Endodermal cell (in vitro differentiated cells): ENCODE results near the gene C4orf50. TPM values are rescaled to one million over a fixed set of nuclear protein-coding genes. Genes with fewer than 3 reads are reported as not detected.

Experiments
- DNase-seq: peaks from one replicate; pipeline ENCODE4 v3.0.0-alpha.2; 2017
- H3K27ac ChIP-seq: 2 replicates; pipeline ENCODE4 v1.5.1; 2013; ENCODE audit warnings: mild to moderate bottlenecking, low read depth, low read length, moderate library complexity
- H3K27me3 ChIP-seq: 2 replicates; pipeline ENCODE4 v1.6.1; 2013; ENCODE audit warnings: mild to moderate bottlenecking, low read length, moderate library complexity; ENCODE audit not compliant: insufficient read depth, control insufficient read depth, poor library complexity, severe bottlenecking
- H3K36me3 ChIP-seq: 2 replicates; pipeline ENCODE4 v1.7.0; 2013; ENCODE audit warnings: mild to moderate bottlenecking, low read length, moderate library complexity; ENCODE audit not compliant: control insufficient read depth, insufficient read depth
- H3K4me1 ChIP-seq: one replicate; pipeline ENCODE4 v1.7.0; 2013; ENCODE audit warnings: low read length; ENCODE audit not compliant: control insufficient read depth, insufficient read depth
- H3K4me3 ChIP-seq: 2 replicates; pipeline ENCODE4 v1.5.1; 2013; ENCODE audit warnings: mild to moderate bottlenecking, low read length, moderate library complexity
- H3K9ac ChIP-seq: 2 replicates; pipeline ENCODE4 v1.6.1; 2013; ENCODE audit warnings: mild to moderate bottlenecking, low read length, moderate library complexity; ENCODE audit not compliant: poor library complexity, severe bottlenecking; ENCODE audit errors: extremely low read depth
- H3K9me3 ChIP-seq: 2 replicates; pipeline ENCODE4 v1.6.1; 2013; ENCODE audit warnings: mild to moderate bottlenecking, low read length, moderate library complexity; ENCODE audit not compliant: control insufficient read depth
- H3K27ac Mint-ChIP-seq: 2 replicates; pipeline ENCODE4 v1.8.0; 2020; ENCODE audit warnings: mixed read lengths
- H3K27me3 Mint-ChIP-seq: 2 replicates; pipeline ENCODE4 v1.8.0; 2021; ENCODE audit warnings: mild to moderate bottlenecking, mixed read lengths; ENCODE audit not compliant: insufficient read depth
- H3K36me3 Mint-ChIP-seq: 2 replicates; pipeline ENCODE4 v1.8.0; 2020; ENCODE audit warnings: low read depth, mixed read lengths
- H3K4me1 Mint-ChIP-seq: 2 replicates; pipeline ENCODE4 v1.8.0; 2020; ENCODE audit warnings: mixed read lengths
- H3K4me3 Mint-ChIP-seq: 2 replicates; pipeline ENCODE4 v1.8.0; 2020; ENCODE audit warnings: mild to moderate bottlenecking, moderate library complexity, mixed read lengths
- H3K9me3 Mint-ChIP-seq: 2 replicates; pipeline ENCODE4 v1.8.0; 2020; ENCODE audit warnings: mild to moderate bottlenecking, mixed read lengths
- WGBS, 2 experiments: methylation state at CpG; one replicate each; pipeline versions ENCODE4 v1.1.5 to v1.1.7; 2013; ENCODE audit warnings: missing lambda C conversion rate in 2 of 2, mixed read lengths in 1 of 2; ENCODE audit not compliant: insufficient coverage in 1 of 2, insufficient read length in 1 of 2; 5-methylcytosine and 5-hydroxymethylcytosine counted together
- total RNA-seq, 2 donors: library from RNA; stranded (reverse); fragmentation: NEBNext Ultra II Directional in 1 of 2; extraction: Animal tissue kit (Norgen Biotek cat#: 25700) in 1 of 2; gene quantifications; 2 replicates in 1 of 2; 3 replicates in 1 of 2; pipeline ENCODE4 v1.2.1, GENCODE V29; 2021
- TF ChIP-seq, protein P1 (sequence below): fragments of 200-600 bp; sonication (generic); conservative IDR thresholded peaks from 2 replicates; pipeline ENCODE4 v1.5.0; 2021; ENCODE audit warnings: antibody characterized with exemption, mild to moderate bottlenecking

C4orf50 gene
- total RNA-seq, 2 donors from 2014 or later = 0.84 to 1.6 TPM

DNA sequence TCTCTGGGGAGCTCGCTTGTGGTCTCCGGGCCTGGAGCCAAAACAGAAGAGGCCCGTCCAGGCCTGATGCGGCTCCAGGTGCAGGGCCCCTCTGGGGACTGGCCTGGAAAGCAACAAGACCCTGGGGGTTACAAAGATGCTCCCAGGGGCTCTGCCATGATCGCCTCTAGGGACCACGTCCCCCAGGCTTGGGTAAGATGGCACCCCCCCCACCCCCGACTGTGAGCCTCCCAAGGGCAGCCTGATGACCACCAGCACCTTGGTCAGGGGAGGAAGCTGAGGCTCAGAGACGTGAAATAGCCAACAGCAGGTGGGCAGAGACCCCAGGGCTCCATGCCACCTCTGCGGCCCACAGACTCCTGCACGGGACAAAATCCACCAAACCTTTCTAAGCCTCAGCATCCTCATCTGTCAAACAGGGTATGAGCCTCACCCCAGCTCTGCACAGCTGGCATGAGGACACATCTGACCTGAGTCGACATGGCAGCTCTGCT lies 25.4 kb downstream of the C4orf50 start:
- H3K9me3 ChIP-seq = no peaks in the 10 kb centered on the region
- no peaks in the 10 kb centered on the region for H3K4me1 Mint-ChIP-seq
- peaks cover 10% of the 10 kb centered on the region for H3K27me3 Mint-ChIP-seq
- no peak for DNase-seq
- no peaks in the 10 kb centered on the region for H3K9me3 Mint-ChIP-seq
- H3K36me3 ChIP-seq = no peaks in the 10 kb centered on the region
- H3K4me3 ChIP-seq = no peak overlapping the region
- no peaks in the 10 kb centered on the region for H3K4me1 ChIP-seq
- H3K36me3 Mint-ChIP-seq = no peaks in the 10 kb centered on the region
- H3K9ac ChIP-seq = no peak overlapping the region
- H3K27ac ChIP-seq = no peak overlapping the region
- H3K4me3 Mint-ChIP-seq = no peak overlapping the region
- no peaks in the 10 kb centered on the region for H3K27me3 ChIP-seq
- H3K27ac Mint-ChIP-seq = no peak overlapping the region
- 91 to 95% methylated on average over 3 to 11 of the region's 11 CpGs for WGBS, 2 experiments
- TF ChIP-seq, protein P1, sequence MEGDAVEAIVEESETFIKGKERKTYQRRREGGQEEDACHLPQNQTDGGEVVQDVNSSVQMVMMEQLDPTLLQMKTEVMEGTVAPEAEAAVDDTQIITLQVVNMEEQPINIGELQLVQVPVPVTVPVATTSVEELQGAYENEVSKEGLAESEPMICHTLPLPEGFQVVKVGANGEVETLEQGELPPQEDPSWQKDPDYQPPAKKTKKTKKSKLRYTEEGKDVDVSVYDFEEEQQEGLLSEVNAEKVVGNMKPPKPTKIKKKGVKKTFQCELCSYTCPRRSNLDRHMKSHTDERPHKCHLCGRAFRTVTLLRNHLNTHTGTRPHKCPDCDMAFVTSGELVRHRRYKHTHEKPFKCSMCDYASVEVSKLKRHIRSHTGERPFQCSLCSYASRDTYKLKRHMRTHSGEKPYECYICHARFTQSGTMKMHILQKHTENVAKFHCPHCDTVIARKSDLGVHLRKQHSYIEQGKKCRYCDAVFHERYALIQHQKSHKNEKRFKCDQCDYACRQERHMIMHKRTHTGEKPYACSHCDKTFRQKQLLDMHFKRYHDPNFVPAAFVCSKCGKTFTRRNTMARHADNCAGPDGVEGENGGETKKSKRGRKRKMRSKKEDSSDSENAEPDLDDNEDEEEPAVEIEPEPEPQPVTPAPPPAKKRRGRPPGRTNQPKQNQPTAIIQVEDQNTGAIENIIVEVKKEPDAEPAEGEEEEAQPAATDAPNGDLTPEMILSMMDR = no peak

DNA sequence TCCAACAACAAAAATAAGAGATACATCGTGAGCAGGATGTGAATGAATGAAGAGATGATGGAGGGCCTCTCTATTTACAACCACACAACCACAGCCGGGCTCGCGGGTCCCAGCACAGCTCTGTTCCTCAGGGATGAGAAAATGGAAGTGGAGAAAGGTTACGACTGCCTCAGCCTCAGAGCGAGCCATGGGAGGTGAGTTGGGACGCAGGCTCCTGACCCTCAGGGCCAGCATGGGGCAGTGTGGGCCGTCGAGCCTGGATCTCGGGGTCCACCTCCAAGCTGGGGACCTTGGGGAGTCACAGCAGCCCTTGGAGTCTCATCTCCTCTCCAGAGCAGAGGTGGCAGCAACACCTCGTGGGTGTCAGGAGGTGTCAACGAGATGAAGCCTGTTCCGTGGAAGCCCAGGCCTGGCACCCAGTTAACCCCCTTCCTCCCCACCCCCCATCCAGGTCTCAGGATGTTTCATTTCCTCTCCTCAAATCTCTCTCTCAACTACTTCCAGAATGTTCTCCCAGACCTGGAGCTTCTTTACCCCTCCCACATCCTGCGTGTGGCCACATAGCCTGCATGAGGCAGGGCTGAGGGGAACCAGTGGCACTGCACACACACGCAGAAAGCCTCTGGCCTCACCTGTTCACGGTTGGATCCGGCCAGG lies 25.9 kb downstream of the C4orf50 start:
- DNase-seq = peak; percentile 37
- no peak overlapping the region for H3K27ac ChIP-seq
- peaks cover 13% of the 10 kb centered on the region for H3K27me3 Mint-ChIP-seq

DNA sequence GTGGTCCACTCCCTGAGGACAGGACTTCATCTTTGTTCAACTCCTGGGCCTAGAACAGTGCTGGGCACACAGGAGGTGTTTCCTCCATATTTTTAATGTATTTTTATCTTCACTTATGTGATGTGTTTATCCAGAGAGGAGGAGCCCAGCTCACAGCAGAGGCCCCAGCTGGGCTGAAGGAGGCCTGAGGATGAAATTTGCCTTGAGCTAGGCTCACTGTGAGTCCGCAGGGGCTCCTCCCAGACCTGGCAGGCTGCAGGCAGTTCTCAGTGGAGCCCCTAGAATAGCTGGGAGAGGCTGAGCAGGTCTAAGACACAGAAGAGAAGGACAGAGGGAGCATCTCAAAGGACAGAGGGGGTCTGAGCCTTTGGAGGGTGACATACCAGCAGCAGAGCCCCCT lies 26.8 kb downstream of the C4orf50 start:
- H3K9me3 ChIP-seq = no peaks in the 10 kb centered on the region
- Mint-ChIP-seq H3K27ac (no peak overlapping the region), H3K4me1 (no peaks in the 10 kb centered on the region), H3K27me3 (peaks cover 13% of the 10 kb centered on the region), H3K9me3 (no peaks in the 10 kb centered on the region), H3K36me3 (no peaks in the 10 kb centered on the region), H3K4me3 (no peak overlapping the region)
- no peaks in the 10 kb centered on the region for H3K36me3 ChIP-seq
- 56 to 64% methylated on average over 1 of the region's 1 CpG for WGBS, 2 experiments
- H3K9ac ChIP-seq = no peak overlapping the region
- no peak overlapping the region for H3K27ac ChIP-seq
- H3K27me3 ChIP-seq = no peaks in the 10 kb centered on the region
- peak; percentile 24 for DNase-seq
- no peaks in the 10 kb centered on the region for H3K4me1 ChIP-seq
- TF ChIP-seq, protein P1 = no peak
- H3K4me3 ChIP-seq = no peak overlapping the region

More for the DNA sequence above, 25.9 kb downstream of the C4orf50 start:
- no peak overlapping the region for H3K4me3 Mint-ChIP-seq
- H3K27ac Mint-ChIP-seq = no peak overlapping the region
- H3K36me3 Mint-ChIP-seq = no peaks in the 10 kb centered on the region
- H3K4me3 ChIP-seq = no peak overlapping the region
- H3K4me1 ChIP-seq = no peaks in the 10 kb centered on the region
- no peaks in the 10 kb centered on the region for H3K4me1 Mint-ChIP-seq
- TF ChIP-seq, protein P1 = no peak
- H3K9me3 ChIP-seq = no peaks in the 10 kb centered on the region
- no peak overlapping the region for H3K9ac ChIP-seq
- no peaks in the 10 kb centered on the region for H3K27me3 ChIP-seq
- no peaks in the 10 kb centered on the region for H3K36me3 ChIP-seq
- no peaks in the 10 kb centered on the region for H3K9me3 Mint-ChIP-seq
- 83 to 93% methylated on average over 8 to 16 of the region's 17 CpGs for WGBS, 2 experiments
